HepG2 (cell line): ENCODE results near the gene PTPRU. TPM values are rescaled to one million over a fixed set of nuclear protein-coding genes. Genes with fewer than 3 reads are reported as not detected.

Source experiments
- ATAC-seq: fragments of 200-7000 bp; cut with Tn5 transposase; 3 replicates; pipeline ENCODE4 v1.9.1; 2020; ENCODE audit warnings: mild to moderate bottlenecking, moderate library complexity
- BruUV-seq: library from RNA; stranded (reverse); fragments of 400-500 nt; replicated peaks from 2 replicates; lab custom pipeline; 2021; lab: Mats Ljungman, UMichigan
- CTCF ChIA-PET: fragments of 300-600 bp; formaldehyde crosslinking; extraction: SDS; loops from one replicate; lab custom pipeline; 2021; ENCODE audit warnings: low total read pairs, inconsistent platforms, low intra/inter-chr PET ratio; lab: Yijun Ruan, JAX
- POLR2A ChIA-PET: fragments of 350-600 bp; sonication (Branson Sonifier 250); formaldehyde crosslinking; loops from one replicate; lab custom pipeline; 2020; ENCODE audit warnings: antibody characterized with exemption, inconsistent platforms; lab: Yijun Ruan, JAX
- DNase-seq: peaks from one replicate; pipeline ENCODE4 v3.0.0-alpha.2; 2015; ENCODE audit warnings: low spot score
- FAIRE-seq: peaks from 3 replicates; lab custom pipeline; 2011; peaks lifted over from hg19 to GRCh38; lab: Jason Lieb, UNC
- H2AFZ ChIP-seq: one replicate; pipeline ENCODE4 v1.6.1; 2011; ENCODE audit warnings: low read length, inconsistent platforms
- H3K27ac ChIP-seq: fragments of 300-600 bp; 3 replicates; pipeline ENCODE4 v1.8.0; 2011; ENCODE audit warnings: mixed run types, mild to moderate bottlenecking, mixed read lengths, low read length, inconsistent platforms; ENCODE audit not compliant: insufficient read depth; ENCODE audit errors: extremely low read length
- H3K27me3 ChIP-seq, 2 experiments: fragments of 200-600 bp in 1 of 2; 2 replicates in 1 of 2; 3 replicates in 1 of 2; pipeline versions ENCODE4 v1.6.0 to v1.8.0; 2011; ENCODE audit warnings: low read length in 2 of 2, mild to moderate bottlenecking in 2 of 2, moderate library complexity in 2 of 2, inconsistent platforms in 1 of 2; ENCODE audit not compliant: insufficient read depth in 2 of 2, control insufficient read depth in 1 of 2
- H3K36me3 ChIP-seq, 2 experiments: fragments of 200-600 bp in 1 of 2; replicated peaks in 1 of 2; 2 replicates in 1 of 2; 3 replicates in 1 of 2; pipeline versions ENCODE4 v1.5.1 to v1.8.0; 2011; ENCODE audit warnings: low read length in 2 of 2, inconsistent platforms in 1 of 2; ENCODE audit not compliant: insufficient read depth in 2 of 2, control insufficient read depth in 1 of 2
- H3K4me1 ChIP-seq: 2 replicates; pipeline ENCODE4 v1.5.1; 2012; ENCODE audit warnings: low read length, inconsistent platforms; ENCODE audit not compliant: insufficient read depth
- H3K4me2 ChIP-seq: 2 replicates; pipeline ENCODE4 v1.6.0; 2011; ENCODE audit warnings: low read depth, low read length, inconsistent platforms
- H3K4me3 ChIP-seq, 3 experiments: fragments of 200-600 bp in 1 of 3; sonication (generic), shearing (Covaris generic) in 1 of 3; replicated peaks in 1 of 3; 2 replicates each; pipeline ENCODE4 v1.5.1; 2011 to 2016; ENCODE audit warnings: low read length in 3 of 3, inconsistent platforms in 2 of 3, low read depth in 2 of 3, mild to moderate bottlenecking in 2 of 3, control low read depth in 1 of 3, mixed read lengths in 1 of 3; ENCODE audit not compliant: insufficient read depth in 1 of 3
- H3K79me2 ChIP-seq: one replicate; pipeline ENCODE4 v1.6.1; 2011; ENCODE audit warnings: low read length, inconsistent platforms; ENCODE audit not compliant: insufficient read depth
- H3K9ac ChIP-seq: 2 replicates; pipeline ENCODE4 v1.6.0; 2011; ENCODE audit warnings: mild to moderate bottlenecking, low read depth, low read length, inconsistent platforms; ENCODE audit not compliant: insufficient read depth
- H3K9me3 ChIP-seq: 2 replicates; pipeline ENCODE4 v1.5.1; 2012; ENCODE audit warnings: mild to moderate bottlenecking, low read length
- H4K20me1 ChIP-seq: 2 replicates; pipeline ENCODE4 v1.6.0; 2011; ENCODE audit warnings: inconsistent platforms, mild to moderate bottlenecking, low read length, moderate library complexity; ENCODE audit not compliant: insufficient read depth
- CENPX ChIP-seq: sonication (generic); formaldehyde crosslinking; IDR thresholded peaks from 2 replicates; pipeline ENCODE4 v1.9.0; 2021; ENCODE audit warnings: mild to moderate bottlenecking, missing genetic modification reagents, moderate library complexity
- FIP1L1 ChIP-seq: fragments of 200-400 bp; formaldehyde crosslinking; IDR thresholded peaks from 2 replicates; pipeline ENCODE4 v1.6.1; 2018; ENCODE audit warnings: low read depth, mild to moderate bottlenecking, low read length, moderate library complexity, borderline replicate concordance; ENCODE audit not compliant: insufficient read depth
- GTF3A ChIP-seq: sonication (generic); formaldehyde crosslinking; conservative IDR thresholded peaks from 2 replicates; pipeline ENCODE4 v1.4.0; 2020; ENCODE audit warnings: mild to moderate bottlenecking, missing genetic modification reagents
- HOXA9 ChIP-seq: sonication (generic); formaldehyde crosslinking; IDR thresholded peaks from 2 replicates; pipeline ENCODE4 v1.8.1; 2022; ENCODE audit warnings: missing genetic modification reagents, mild to moderate bottlenecking, moderate library complexity, borderline replicate concordance
- NBN ChIP-seq: fragments of 450-650 bp; conservative IDR thresholded peaks from 2 replicates; pipeline ENCODE4 v1.6.1; 2017
- NRL ChIP-seq: sonication (generic); formaldehyde crosslinking; IDR thresholded peaks from 2 replicates; pipeline ENCODE4 v1.5.0; 2020; ENCODE audit warnings: missing genetic modification reagents, mild to moderate bottlenecking, moderate library complexity, borderline replicate concordance
- ONECUT2 ChIP-seq: sonication (generic); formaldehyde crosslinking; IDR thresholded peaks from 2 replicates; pipeline ENCODE4 v1.4.0; 2020; ENCODE audit warnings: missing genetic modification reagents
- SP140L ChIP-seq: sonication (generic); formaldehyde crosslinking; IDR thresholded peaks from 2 replicates; pipeline ENCODE4 v1.4.0; 2020; ENCODE audit warnings: missing genetic modification reagents, borderline replicate concordance
- TBP ChIP-seq: sonication (generic); formaldehyde crosslinking; IDR thresholded peaks from 2 replicates; pipeline ENCODE4 v1.5.0; 2020; ENCODE audit warnings: missing genetic modification reagents
- ZFP36 ChIP-seq: fragments of 150-350 bp; IDR thresholded peaks from 2 replicates; pipeline ENCODE4 v1.6.1; 2018; ENCODE audit warnings: borderline replicate concordance, low read length, low read depth; ENCODE audit not compliant: partially characterized antibody
- ZMYM4 ChIP-seq: sonication (generic); formaldehyde crosslinking; IDR thresholded peaks from 2 replicates; pipeline ENCODE4 v1.8.1; 2023; ENCODE audit warnings: mild to moderate bottlenecking, missing genetic modification reagents
- ZNF224 ChIP-seq: sonication (generic); formaldehyde crosslinking; IDR thresholded peaks from 2 replicates; pipeline ENCODE4 v1.5.0; 2020; ENCODE audit warnings: mild to moderate bottlenecking, missing genetic modification reagents
- ZNF605 ChIP-seq: sonication (generic); formaldehyde crosslinking; IDR thresholded peaks from 2 replicates; pipeline ENCODE4 v1.8.0; 2022; ENCODE audit warnings: mild to moderate bottlenecking, missing genetic modification reagents
- ZNF780A ChIP-seq: sonication (generic); formaldehyde crosslinking; IDR thresholded peaks from 2 replicates; pipeline ENCODE4 v1.8.0; 2022; ENCODE audit warnings: mild to moderate bottlenecking, missing genetic modification reagents, moderate library complexity
- ZNF883 ChIP-seq: sonication (generic); formaldehyde crosslinking; IDR thresholded peaks from 2 replicates; pipeline ENCODE4 v1.5.1; 2020; ENCODE audit warnings: mild to moderate bottlenecking, missing genetic modification reagents; ENCODE audit errors: not compliant biosample characterization
- ZSCAN9 ChIP-seq: IDR thresholded peaks from 2 replicates; pipeline ENCODE4 v1.6.1; 2016; ENCODE audit warnings: borderline replicate concordance
- WGBS: methylation state at CpG from one replicate; pipeline ENCODE4 v1.1.6; 2017; ENCODE audit warnings: low lambda C conversion rate; 5-methylcytosine and 5-hydroxymethylcytosine counted together
- in situ Hi-C: cut with HindIII; loops from 2 replicates; pipeline ENCODE4 v1.10.0; 2017; ENCODE audit warnings: low pct_unique_long_range_greater_than_20kb; ENCODE audit not compliant: extremely low pct_ligation_motif_present
- intact Hi-C: fragments of 100-400 bp; cut with micrococcal nuclease; formaldehyde crosslinking; loops from one replicate; pipeline ENCODE4 v1.10.0; 2022; ENCODE audit not compliant: unreplicated experiment
- polyA plus RNA-seq, 8 experiments: library from polyadenylated mRNA; depleted of rRNA in 3 of 8; stranded (reverse) in 7 of 8; unstranded in 1 of 8; fragments of >200 nt; fragmentation: Illumina TruSeq in 4 of 8; extraction: Trizol in 4 of 8; gene quantifications; 2 replicates each; pipeline versions ENCODE4 v1.2.1 to v1.2.3, GENCODE V29; 2011 to 2016; ENCODE audit warnings: low read depth in 4 of 8, missing spikeins in 1 of 8, mixed read lengths in 1 of 8; ENCODE audit not compliant: insufficient read depth in 1 of 8
- total RNA-seq, 5 experiments: library from RNA; depleted of rRNA; stranded (reverse); fragments of >200 nt; fragmentation: Illumina TruSeq; extraction: Trizol; gene quantifications; 2 replicates each; pipeline ENCODE4 v1.2.3, GENCODE V29; 2016; ENCODE audit warnings: low read depth in 1 of 5
- TF ChIP-seq, protein P1 (sequence below): sonication (generic); formaldehyde crosslinking; IDR thresholded peaks from 2 replicates; pipeline ENCODE4 v1.9.0; 2021; ENCODE audit warnings: mild to moderate bottlenecking, missing genetic modification reagents
- TF ChIP-seq, protein P2 (sequence below): sonication (generic); formaldehyde crosslinking; IDR thresholded peaks from 2 replicates; pipeline ENCODE4 v1.4.0; 2020; ENCODE audit warnings: low read depth, mild to moderate bottlenecking, missing genetic modification reagents

The PTPRU gene
- total and polyA plus RNA-seq, 2 of the 13 experiments (the other 11 are each of a cell fraction or from before 2014, with no cell fraction given) = 21.6 to 22.3 TPM

DNA sequence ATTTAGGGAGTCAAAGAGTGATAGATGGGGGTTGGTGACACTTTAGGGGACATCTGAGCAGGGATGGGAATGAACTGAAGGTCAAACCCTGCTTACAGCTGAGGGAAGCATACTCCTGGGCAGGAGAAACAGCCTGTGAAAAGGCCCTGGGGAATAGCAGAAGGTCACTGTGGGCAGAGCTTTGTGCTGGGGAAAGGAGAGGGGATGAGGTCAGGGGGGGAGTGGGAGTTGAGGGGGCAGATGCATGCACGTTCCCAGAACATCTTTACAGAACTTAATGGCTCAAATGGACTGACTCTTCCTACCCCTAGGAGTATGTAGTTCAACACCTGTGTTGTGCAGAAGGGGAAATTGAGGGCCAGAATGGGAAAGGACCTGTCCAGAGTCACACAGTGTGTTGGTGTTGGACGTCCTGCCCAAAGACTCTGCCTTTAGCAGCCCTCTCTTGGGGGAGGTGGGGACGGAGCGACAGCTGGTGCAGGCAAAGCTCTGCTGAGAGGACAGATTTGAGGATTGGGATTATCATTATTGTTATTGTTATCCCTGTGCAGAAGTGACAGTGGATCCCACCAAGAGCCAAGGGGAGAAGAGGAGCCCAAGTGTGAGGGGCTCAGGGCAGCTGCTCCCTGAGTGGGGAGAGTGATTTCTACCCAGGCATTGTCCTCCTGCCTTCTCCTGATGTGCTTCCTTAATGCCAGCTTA is 116.5 kb downstream of the PTPRU start:
- peaks cover 10% of the 10 kb centered on the region for H3K4me1 ChIP-seq
- WGBS = 0% methylated on average over 2 of the region's 4 CpGs
- H3K27ac ChIP-seq = no peak overlapping the region
- H3K9ac ChIP-seq = no peak overlapping the region
- H3K79me2 ChIP-seq = no peaks in the 10 kb centered on the region
- DNase-seq (no peak), FAIRE-seq (no peak), ATAC-seq (no peak)
- POLR2A ChIA-PET = no interaction called here
- CTCF ChIA-PET = no interaction called here
- no peaks in the 10 kb centered on the region for H4K20me1 ChIP-seq
- H3K4me2 ChIP-seq = no peak overlapping the region
- intact Hi-C loops = no loop called here
- peaks cover 6 to 13% of the 10 kb centered on the region in 2 experiments; a peak in 2 of 5 replicates for H3K27me3 ChIP-seq
- no peaks in the 10 kb centered on the region for H3K9me3 ChIP-seq
- in situ Hi-C loops = no loop called here
- BruUV-seq = no TSS peak
- H3K36me3 ChIP-seq = no peaks in the 10 kb centered on the region
- no peak overlapping the region for H2AFZ ChIP-seq
- no peak overlapping the region for H3K4me3 ChIP-seq
- TF ChIP-seq TBP (CRISPR knock-in tag) = no peak
- TF ChIP-seq ONECUT2 (CRISPR knock-in tag) = no peak
- TF ChIP-seq ZNF224 (CRISPR knock-in tag) = no peak
- no peak for TF ChIP-seq NRL (CRISPR knock-in tag)
- TF ChIP-seq, protein P1, sequence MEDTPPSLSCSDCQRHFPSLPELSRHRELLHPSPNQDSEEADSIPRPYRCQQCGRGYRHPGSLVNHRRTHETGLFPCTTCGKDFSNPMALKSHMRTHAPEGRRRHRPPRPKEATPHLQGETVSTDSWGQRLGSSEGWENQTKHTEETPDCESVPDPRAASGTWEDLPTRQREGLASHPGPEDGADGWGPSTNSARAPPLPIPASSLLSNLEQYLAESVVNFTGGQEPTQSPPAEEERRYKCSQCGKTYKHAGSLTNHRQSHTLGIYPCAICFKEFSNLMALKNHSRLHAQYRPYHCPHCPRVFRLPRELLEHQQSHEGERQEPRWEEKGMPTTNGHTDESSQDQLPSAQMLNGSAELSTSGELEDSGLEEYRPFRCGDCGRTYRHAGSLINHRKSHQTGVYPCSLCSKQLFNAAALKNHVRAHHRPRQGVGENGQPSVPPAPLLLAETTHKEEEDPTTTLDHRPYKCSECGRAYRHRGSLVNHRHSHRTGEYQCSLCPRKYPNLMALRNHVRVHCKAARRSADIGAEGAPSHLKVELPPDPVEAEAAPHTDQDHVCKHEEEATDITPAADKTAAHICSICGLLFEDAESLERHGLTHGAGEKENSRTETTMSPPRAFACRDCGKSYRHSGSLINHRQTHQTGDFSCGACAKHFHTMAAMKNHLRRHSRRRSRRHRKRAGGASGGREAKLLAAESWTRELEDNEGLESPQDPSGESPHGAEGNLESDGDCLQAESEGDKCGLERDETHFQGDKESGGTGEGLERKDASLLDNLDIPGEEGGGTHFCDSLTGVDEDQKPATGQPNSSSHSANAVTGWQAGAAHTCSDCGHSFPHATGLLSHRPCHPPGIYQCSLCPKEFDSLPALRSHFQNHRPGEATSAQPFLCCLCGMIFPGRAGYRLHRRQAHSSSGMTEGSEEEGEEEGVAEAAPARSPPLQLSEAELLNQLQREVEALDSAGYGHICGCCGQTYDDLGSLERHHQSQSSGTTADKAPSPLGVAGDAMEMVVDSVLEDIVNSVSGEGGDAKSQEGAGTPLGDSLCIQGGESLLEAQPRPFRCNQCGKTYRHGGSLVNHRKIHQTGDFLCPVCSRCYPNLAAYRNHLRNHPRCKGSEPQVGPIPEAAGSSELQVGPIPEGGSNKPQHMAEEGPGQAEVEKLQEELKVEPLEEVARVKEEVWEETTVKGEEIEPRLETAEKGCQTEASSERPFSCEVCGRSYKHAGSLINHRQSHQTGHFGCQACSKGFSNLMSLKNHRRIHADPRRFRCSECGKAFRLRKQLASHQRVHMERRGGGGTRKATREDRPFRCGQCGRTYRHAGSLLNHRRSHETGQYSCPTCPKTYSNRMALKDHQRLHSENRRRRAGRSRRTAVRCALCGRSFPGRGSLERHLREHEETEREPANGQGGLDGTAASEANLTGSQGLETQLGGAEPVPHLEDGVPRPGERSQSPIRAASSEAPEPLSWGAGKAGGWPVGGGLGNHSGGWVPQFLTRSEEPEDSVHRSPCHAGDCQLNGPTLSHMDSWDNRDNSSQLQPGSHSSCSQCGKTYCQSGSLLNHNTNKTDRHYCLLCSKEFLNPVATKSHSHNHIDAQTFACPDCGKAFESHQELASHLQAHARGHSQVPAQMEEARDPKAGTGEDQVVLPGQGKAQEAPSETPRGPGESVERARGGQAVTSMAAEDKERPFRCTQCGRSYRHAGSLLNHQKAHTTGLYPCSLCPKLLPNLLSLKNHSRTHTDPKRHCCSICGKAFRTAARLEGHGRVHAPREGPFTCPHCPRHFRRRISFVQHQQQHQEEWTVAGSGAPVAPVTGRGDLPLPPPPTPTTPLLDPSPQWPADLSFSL (CRISPR knock-in tag) = no peak
- TF ChIP-seq ZNF883 (CRISPR knock-in tag) = no peak
- TF ChIP-seq SP140L = no peak
- no peak for TF ChIP-seq CENPX (CRISPR knock-in tag)
- no peak for TF ChIP-seq FIP1L1
- TF ChIP-seq ZFP36 = no peak
- no peak for TF ChIP-seq ZMYM4 (CRISPR knock-in tag)
- no peak for TF ChIP-seq HOXA9 (CRISPR knock-in tag)
- TF ChIP-seq ZSCAN9 (CRISPR knock-in tag) = no peak
- TF ChIP-seq NBN = no peak
- TF ChIP-seq, protein P2, sequence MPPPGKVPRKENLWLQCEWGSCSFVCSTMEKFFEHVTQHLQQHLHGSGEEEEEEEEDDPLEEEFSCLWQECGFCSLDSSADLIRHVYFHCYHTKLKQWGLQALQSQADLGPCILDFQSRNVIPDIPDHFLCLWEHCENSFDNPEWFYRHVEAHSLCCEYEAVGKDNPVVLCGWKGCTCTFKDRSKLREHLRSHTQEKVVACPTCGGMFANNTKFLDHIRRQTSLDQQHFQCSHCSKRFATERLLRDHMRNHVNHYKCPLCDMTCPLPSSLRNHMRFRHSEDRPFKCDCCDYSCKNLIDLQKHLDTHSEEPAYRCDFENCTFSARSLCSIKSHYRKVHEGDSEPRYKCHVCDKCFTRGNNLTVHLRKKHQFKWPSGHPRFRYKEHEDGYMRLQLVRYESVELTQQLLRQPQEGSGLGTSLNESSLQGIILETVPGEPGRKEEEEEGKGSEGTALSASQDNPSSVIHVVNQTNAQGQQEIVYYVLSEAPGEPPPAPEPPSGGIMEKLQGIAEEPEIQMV (CRISPR knock-in tag) = no peak
- no peak for TF ChIP-seq ZNF780A
- TF ChIP-seq ZNF605 (CRISPR knock-in tag) = no peak
- TF ChIP-seq GTF3A (CRISPR knock-in tag) = no peak
